ENCODE data around the gene GSPT1.
A peak's percentile ranks its signal among the peaks of the same experiment; 100 is the strongest.
"Not testable (repeated sequence)": the region's sequence is repeated elsewhere in the genome, so short reads cannot be mapped to it uniquely, and the experiment has no call there.

The GSPT1 gene

GRCh38 chr16:11857161-11857560, 58.6 kb downstream of the GSPT1 start:
- peak; percentile 65 for DNase-seq (ENCODE audit: low read depth)

GRCh38 chr16:11852092-11852809, 63.5 kb downstream of the GSPT1 start:
- no peak for DNase-seq (ENCODE audit: low read depth)

GRCh38 chr16:11851294-11852091, 64.3 kb downstream of the GSPT1 start, which contains the start of gene RSL1D1:
Gene RSL1D1 (minus strand): TSS chr16:11851542. CDS start chr16:11851512, 30 bp downstream.
- DNase-seq (ENCODE audit: low read depth), result peak; percentile 93

- DNase-seq (ENCODE audit: low read depth), result peak; percentile 61
Observed at GRCh38 chr16:11848842-11849241, 66.9 kb downstream of the GSPT1 start.

GRCh38 chr16:11844499-11844898, 71.3 kb downstream of the GSPT1 start:
- no peak for DNase-seq (ENCODE audit: low read depth)

GRCh38 chr16:11843861-11844260, 71.9 kb downstream of the GSPT1 start:
- DNase-seq (ENCODE audit: low read depth), result no peak

GRCh38 chr16:11843206-11843605, 72.5 kb downstream of the GSPT1 start:
- no peak for DNase-seq (ENCODE audit: low read depth)

GRCh38 chr16:11841026-11841425, 74.7 kb downstream of the GSPT1 start:
- no peak for DNase-seq (ENCODE audit: low read depth)

- DNase-seq (ENCODE audit: low read depth), result peak; percentile 82
Observed at GRCh38 chr16:11836650-11837244, 79.0 kb downstream of the GSPT1 start.

- DNase-seq (ENCODE audit: low read depth), result peak; percentile 76
Observed at GRCh38 chr16:11835891-11836649, 79.7 kb downstream of the GSPT1 start.

GRCh38 chr16:11835309-11835708, 80.4 kb downstream of the GSPT1 start:
- DNase-seq (ENCODE audit: low read depth), result no peak

GRCh38 chr16:11833951-11834695, 81.6 kb downstream of the GSPT1 start:
- peak; percentile 98 for DNase-seq (ENCODE audit: low read depth)

- DNase-seq (ENCODE audit: low read depth), result no peak
Observed at GRCh38 chr16:11828696-11829095, 87.1 kb downstream of the GSPT1 start.

- DNase-seq (ENCODE audit: low read depth), result not testable (repeated sequence)
Observed at GRCh38 chr16:11825520-11826165, 90.1 kb downstream of the GSPT1 start.

GRCh38 chr16:11824362-11824761, 91.4 kb downstream of the GSPT1 start:
- DNase-seq (ENCODE audit: low read depth), result no peak

GRCh38 chr16:11823645-11824044, 92.1 kb downstream of the GSPT1 start:
- not testable (repeated sequence) for DNase-seq (ENCODE audit: low read depth)

- DNase-seq (ENCODE audit: low read depth), result no peak
Observed at GRCh38 chr16:11819798-11820197, 96.0 kb downstream of the GSPT1 start.

GRCh38 chr16:11818970-11819369, 96.8 kb downstream of the GSPT1 start:
- not testable (repeated sequence) for DNase-seq (ENCODE audit: low read depth)

Data from iris pigment epithelial cell (primary cell).